ENCODE data around the gene CRLF3. TPM values are rescaled to one million over a fixed set of nuclear protein-coding genes. Genes with fewer than 3 reads are reported as not detected.
A peak's percentile ranks its signal among the peaks of the same experiment; 100 is the strongest.
"Not testable (repeated sequence)": the region's sequence is repeated elsewhere in the genome, so short reads cannot be mapped to it uniquely, and the experiment has no call there.

CRLF3 gene
- polyA plus RNA-seq, 1 donor from 2014 or later = 76.6 TPM

GRCh38 chr17:30735206-30735605 lies 89.3 kb downstream of the CRLF3 start:
- H3K9me3 Mint-ChIP-seq, H3K36me3 Mint-ChIP-seq, H3K27me3 Mint-ChIP-seq: not testable (repeated sequence)
- peak overlapping the region in 1 of 3 donors; percentile 74 for H3K27ac Mint-ChIP-seq
- peak overlapping the region in 1 of 4 donors; percentile 45 for H3K4me3 Mint-ChIP-seq
- peaks cover 13 to 15% (median 13%) of the 10 kb centered on the region in 3 donors for H3K4me1 Mint-ChIP-seq

GRCh38 chr17:30734153-30734552 lies 90.3 kb downstream of the CRLF3 start:
- not testable (repeated sequence) for H3K27me3 Mint-ChIP-seq, H3K9me3 Mint-ChIP-seq, H3K27ac Mint-ChIP-seq, H3K36me3 Mint-ChIP-seq
- Mint-ChIP-seq H3K4me1 (peaks cover 13 to 18% (median 15%) of the 10 kb centered on the region in 3 donors), H3K4me3 (peak overlapping the region in 2 of 4 donors; percentile 29 to 49)

Other genes with a start within 250 kb of the CRLF3 start
- gene ATAD5, start 7.3 kb upstream of the CRLF3 start, polyA plus RNA-seq = 1.7 TPM
- gene TEFM, start 81.5 kb upstream of the CRLF3 start, polyA plus RNA-seq = 19.0 TPM
- 5.0 TPM for gene ADAP2, start 97.3 kb upstream of the CRLF3 start, polyA plus RNA-seq
- gene RNF135, start 146.3 kb upstream of the CRLF3 start, polyA plus RNA-seq = 34.7 TPM